Calu3 (cell line): ENCODE measurements around the gene NCBP3. TPM values are rescaled to one million over a fixed set of nuclear protein-coding genes. Genes with fewer than 3 reads are reported as not detected.

Experiments used
- BruUV-seq: library from RNA; stranded (reverse); fragments of 400-500 nt; replicated peaks from 2 replicates; lab custom pipeline; 2021; lab: Mats Ljungman, UMichigan
- CTCF ChIA-PET: fragments of 300-600 bp; sonication (Branson Sonifier 250); formaldehyde crosslinking; loops from one replicate; lab custom pipeline; 2022; ENCODE audit warnings: antibody characterized with exemption; lab: Charles Lee
- DNase-seq: peaks from one replicate; pipeline ENCODE4 v3.0.0; 2022
- H3K27ac Mint-ChIP-seq: one replicate; pipeline ENCODE4 v1.8.0; 2022; ENCODE audit warnings: mixed read lengths; ENCODE audit not compliant: unreplicated experiment
- H3K27me3 Mint-ChIP-seq: one replicate; pipeline ENCODE4 v1.8.0; 2022; ENCODE audit warnings: mixed read lengths; ENCODE audit not compliant: unreplicated experiment
- H3K36me3 Mint-ChIP-seq: one replicate; pipeline ENCODE4 v1.8.0; 2022; ENCODE audit warnings: mild to moderate bottlenecking, moderate library complexity, mixed read lengths; ENCODE audit not compliant: insufficient read depth, unreplicated experiment
- H3K4me1 Mint-ChIP-seq: one replicate; pipeline ENCODE4 v1.8.0; 2022; ENCODE audit warnings: mild to moderate bottlenecking, low read depth, mixed read lengths; ENCODE audit not compliant: unreplicated experiment
- H3K4me3 Mint-ChIP-seq: one replicate; pipeline ENCODE4 v1.8.0; 2022; ENCODE audit warnings: mild to moderate bottlenecking, low read depth, moderate library complexity, mixed read lengths; ENCODE audit not compliant: unreplicated experiment
- H3K9me3 Mint-ChIP-seq: one replicate; pipeline ENCODE4 v1.8.0; 2022; ENCODE audit warnings: low read depth, mixed read lengths; ENCODE audit not compliant: unreplicated experiment
- CTCF ChIP-seq: fragments of 200-600 bp; IDR thresholded peaks from one replicate; pipeline ENCODE4 v1.8.0; 2022; ENCODE audit warnings: antibody characterized with exemption; ENCODE audit not compliant: unreplicated experiment
- intact Hi-C: fragments of 100-400 bp; cut with micrococcal nuclease; formaldehyde crosslinking; loops from one replicate; pipeline ENCODE4 v1.10.0; 2022; ENCODE audit not compliant: unreplicated experiment
- total RNA-seq: library from RNA; stranded (reverse); gene quantifications from 2 replicates; pipeline ENCODE4 v1.2.3, GENCODE V29; 2022

Gene NCBP3
- total RNA-seq, 1 experiment from 2014 or later: 25.4 TPM

GRCh38 chr17:3873862-3874261 lies 27.8 kb upstream of the NCBP3 start:
- Mint-ChIP-seq H3K4me1 (no peaks in the 10 kb centered on the region), H3K36me3 (peaks cover 7% of the 10 kb centered on the region), H3K9me3 (no peaks in the 10 kb centered on the region), H3K27me3 (no peaks in the 10 kb centered on the region), H3K27ac (no peak overlapping the region), H3K4me3 (no peak overlapping the region)
- no peak for DNase-seq
- CTCF ChIA-PET: no interaction called here
- no peak for TF ChIP-seq CTCF
- intact Hi-C loops: no loop called here
- BruUV-seq: no TSS peak

GRCh38 chr17:3870871-3871306 lies 24.8 kb upstream of the NCBP3 start:
- intact Hi-C loops: no loop called here
- H3K9me3 Mint-ChIP-seq: no peaks in the 10 kb centered on the region
- H3K27ac Mint-ChIP-seq: no peak overlapping the region
- H3K4me1 Mint-ChIP-seq: no peaks in the 10 kb centered on the region
- peaks cover 7% of the 10 kb centered on the region for H3K36me3 Mint-ChIP-seq
- no peak for TF ChIP-seq CTCF
- H3K27me3 Mint-ChIP-seq: no peaks in the 10 kb centered on the region
- DNase-seq: no peak
- CTCF ChIA-PET: no interaction called here
- no peak overlapping the region for H3K4me3 Mint-ChIP-seq
- no TSS peak for BruUV-seq

GRCh38 chr17:3867606-3868005 lies 21.6 kb upstream of the NCBP3 start:
- H3K27ac Mint-ChIP-seq: no peak overlapping the region
- BruUV-seq: no TSS peak
- H3K4me3 Mint-ChIP-seq: no peak overlapping the region
- no peaks in the 10 kb centered on the region for H3K9me3 Mint-ChIP-seq
- no peaks in the 10 kb centered on the region for H3K27me3 Mint-ChIP-seq
- CTCF ChIA-PET: no interaction called here
- no peak for TF ChIP-seq CTCF
- no peaks in the 10 kb centered on the region for H3K4me1 Mint-ChIP-seq
- peaks cover 1% of the 10 kb centered on the region for H3K36me3 Mint-ChIP-seq
- DNase-seq: no peak
- intact Hi-C loops: no loop called here

- CTCF ChIA-PET: no interaction called here
- BruUV-seq: no TSS peak
- TF ChIP-seq CTCF: no peak
- no peaks in the 10 kb centered on the region for H3K27me3 Mint-ChIP-seq
- no peaks in the 10 kb centered on the region for H3K9me3 Mint-ChIP-seq
- intact Hi-C loops: no loop called here
- H3K27ac Mint-ChIP-seq: peak overlapping the region; percentile 9
- DNase-seq: no peak
- H3K36me3 Mint-ChIP-seq: peaks cover 5% of the 10 kb centered on the region
- no peak overlapping the region for H3K4me3 Mint-ChIP-seq
- no peaks in the 10 kb centered on the region for H3K4me1 Mint-ChIP-seq
These were observed 21.1 kb upstream of the NCBP3 start for GRCh38 chr17:3867106-3867505.

- Mint-ChIP-seq H3K27ac (peak overlapping the region; percentile 9), H3K4me3 (no peak overlapping the region), H3K36me3 (peaks cover 5% of the 10 kb centered on the region), H3K27me3 (no peaks in the 10 kb centered on the region), H3K9me3 (no peaks in the 10 kb centered on the region), H3K4me1 (no peaks in the 10 kb centered on the region)
- DNase-seq: no peak
- BruUV-seq: no TSS peak
- no peak for TF ChIP-seq CTCF
- CTCF ChIA-PET: no interaction called here
- intact Hi-C loops: no loop called here
These were observed 20.2 kb upstream of the NCBP3 start for GRCh38 chr17:3866276-3866675.
